Trophoblast cell (in vitro differentiated cells and primary cell): ENCODE results near the gene DPP6.

Experiments used
- DNase-seq, 2 donors: peaks; one replicate each; pipeline ENCODE4 v3.0.0-alpha.2; 2016
- H2AFZ ChIP-seq: 2 replicates; pipeline ENCODE4 v1.6.1; 2013; ENCODE audit warnings: low read length, moderate library complexity, mild to moderate bottlenecking; ENCODE audit not compliant: insufficient read depth, poor library complexity
- H2AK5ac ChIP-seq: 2 replicates; pipeline ENCODE4 v1.6.1; 2013; ENCODE audit warnings: mild to moderate bottlenecking, low read length
- H2BK120ac ChIP-seq: 2 replicates; pipeline ENCODE4 v1.6.1; 2013; ENCODE audit warnings: low read length, mild to moderate bottlenecking, moderate library complexity; ENCODE audit not compliant: insufficient read depth, poor library complexity
- H2BK12ac ChIP-seq: 2 replicates; pipeline ENCODE4 v1.6.1; 2013; ENCODE audit warnings: mild to moderate bottlenecking, low read length, moderate library complexity
- H2BK5ac ChIP-seq: 2 replicates; pipeline ENCODE4 v1.6.1; 2013; ENCODE audit warnings: low read length, low read depth, moderate library complexity, mild to moderate bottlenecking; ENCODE audit not compliant: poor library complexity
- H3K14ac ChIP-seq: 2 replicates; pipeline ENCODE4 v1.6.1; 2013; ENCODE audit warnings: mild to moderate bottlenecking, low read length
- H3K18ac ChIP-seq: 2 replicates; pipeline ENCODE4 v1.6.1; 2013; ENCODE audit warnings: mild to moderate bottlenecking, low read length
- H3K23ac ChIP-seq: 2 replicates; pipeline ENCODE4 v1.6.1; 2013; ENCODE audit warnings: low read length
- H3K27ac ChIP-seq: 2 replicates; pipeline ENCODE4 v1.5.1; 2013; ENCODE audit warnings: low read depth, mild to moderate bottlenecking, inconsistent platforms, low read length, moderate library complexity
- H3K27me3 ChIP-seq: 2 replicates; pipeline ENCODE4 v1.6.1; 2013; ENCODE audit warnings: inconsistent platforms, mild to moderate bottlenecking, low read length, moderate library complexity; ENCODE audit not compliant: insufficient read depth
- H3K36me3 ChIP-seq, 2 experiments: 1 replicate in 1 of 2; 2 replicates in 1 of 2; pipeline ENCODE4 v1.6.1; 2013; ENCODE audit warnings: low read length in 2 of 2, mild to moderate bottlenecking in 2 of 2, moderate library complexity in 1 of 2; ENCODE audit not compliant: insufficient read depth in 2 of 2, control insufficient read depth in 1 of 2
- H3K4ac ChIP-seq: 2 replicates; pipeline ENCODE4 v1.6.1; 2013; ENCODE audit warnings: low read depth, mild to moderate bottlenecking, low read length, moderate library complexity
- H3K4me1 ChIP-seq, 2 experiments: 1 replicate in 1 of 2; 2 replicates in 1 of 2; pipeline ENCODE4 v1.6.1; 2013; ENCODE audit warnings: low read length in 2 of 2, mild to moderate bottlenecking in 2 of 2, moderate library complexity in 1 of 2; ENCODE audit not compliant: insufficient read depth in 2 of 2, control insufficient read depth in 1 of 2
- H3K4me2 ChIP-seq: 2 replicates; pipeline ENCODE4 v1.6.1; 2013; ENCODE audit warnings: inconsistent platforms, mild to moderate bottlenecking, low read length, moderate library complexity
- H3K4me3 ChIP-seq: 2 replicates; pipeline ENCODE4 v1.5.1; 2013; ENCODE audit warnings: mild to moderate bottlenecking, low read depth, low read length, inconsistent platforms
- H3K79me1 ChIP-seq: one replicate; pipeline ENCODE4 v1.6.1; 2013; ENCODE audit warnings: low read length
- H3K79me2 ChIP-seq: 2 replicates; pipeline ENCODE4 v1.6.1; 2013; ENCODE audit warnings: low read length, mild to moderate bottlenecking; ENCODE audit not compliant: control insufficient read depth, insufficient read depth, poor library complexity
- H3K9ac ChIP-seq: 2 replicates; pipeline ENCODE4 v1.6.1; 2013; ENCODE audit warnings: mild to moderate bottlenecking, low read length
- H3K9me3 ChIP-seq: 2 replicates; pipeline ENCODE4 v1.6.1; 2013; ENCODE audit warnings: low read depth, mild to moderate bottlenecking, control low read depth, inconsistent platforms, low read length; ENCODE audit not compliant: insufficient read depth
- H4K12ac ChIP-seq: 2 replicates; pipeline ENCODE4 v1.6.1; 2013; ENCODE audit warnings: low read depth, mild to moderate bottlenecking, low read length, moderate library complexity
- H4K8ac ChIP-seq: 2 replicates; pipeline ENCODE4 v1.6.1; 2013; ENCODE audit warnings: low read depth, mild to moderate bottlenecking, low read length, moderate library complexity
- H4K91ac ChIP-seq: one replicate; pipeline ENCODE4 v1.6.1; 2013; ENCODE audit warnings: low read depth, mild to moderate bottlenecking, low read length, moderate library complexity
- WGBS: extraction: QIAGEN DNeasy Blood & Tissue Kit; methylation state at CpG from one replicate; pipeline ENCODE4 v1.1.7; 2013; ENCODE audit warnings: missing lambda C conversion rate; ENCODE audit not compliant: insufficient read length, insufficient coverage; ENCODE audit errors: extremely low coverage; 5-methylcytosine and 5-hydroxymethylcytosine counted together

DPP6 gene

DNA sequence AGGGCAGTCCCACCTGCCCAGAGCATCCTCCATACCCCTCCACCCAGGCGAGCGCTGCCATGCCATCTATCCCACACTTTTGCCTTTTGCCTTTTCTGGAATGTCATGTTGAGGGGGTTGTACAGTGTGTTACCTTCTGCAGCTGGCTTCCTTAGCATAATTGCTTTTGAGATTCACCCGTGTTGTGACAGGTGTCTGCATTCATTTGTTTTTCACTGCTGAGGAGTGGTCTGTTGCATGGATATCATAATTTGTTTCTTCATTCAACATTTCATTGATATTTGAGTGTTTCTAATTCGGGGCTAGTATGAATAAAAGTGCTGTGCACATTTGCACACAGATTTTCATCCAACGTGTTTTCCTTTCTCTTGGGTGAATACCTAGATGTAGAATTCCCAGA, 596.8 kb downstream of the DPP6 start:
- no peak overlapping the region for H2BK12ac ChIP-seq
- WGBS = no CpG with 5 or more reads among the region's 5 CpGs
- H3K79me2 ChIP-seq = no peaks in the 10 kb centered on the region
- H3K4me2 ChIP-seq = no peak overlapping the region
- no peaks in the 10 kb centered on the region for H3K4me1 ChIP-seq
- no peak overlapping the region for H3K4me3 ChIP-seq
- H3K9me3 ChIP-seq = peaks cover 6% of the 10 kb centered on the region
- no peak overlapping the region for H3K14ac ChIP-seq
- no peak overlapping the region for H2BK120ac ChIP-seq
- H2AK5ac ChIP-seq = no peak overlapping the region
- no peak overlapping the region for H4K91ac ChIP-seq
- H3K9ac ChIP-seq = no peak overlapping the region
- H4K12ac ChIP-seq = no peak overlapping the region
- no peak overlapping the region for H3K4ac ChIP-seq
- no peaks in the 10 kb centered on the region for H3K36me3 ChIP-seq
- no peak overlapping the region for H4K8ac ChIP-seq
- DNase-seq = no peak
- no peak overlapping the region for H2BK5ac ChIP-seq
- H3K27ac ChIP-seq = no peak overlapping the region
- H3K18ac ChIP-seq = no peak overlapping the region
- H3K23ac ChIP-seq = no peak overlapping the region
- no peak overlapping the region for H2AFZ ChIP-seq
- H3K27me3 ChIP-seq = no peaks in the 10 kb centered on the region
- H3K79me1 ChIP-seq = no peaks in the 10 kb centered on the region

DNA sequence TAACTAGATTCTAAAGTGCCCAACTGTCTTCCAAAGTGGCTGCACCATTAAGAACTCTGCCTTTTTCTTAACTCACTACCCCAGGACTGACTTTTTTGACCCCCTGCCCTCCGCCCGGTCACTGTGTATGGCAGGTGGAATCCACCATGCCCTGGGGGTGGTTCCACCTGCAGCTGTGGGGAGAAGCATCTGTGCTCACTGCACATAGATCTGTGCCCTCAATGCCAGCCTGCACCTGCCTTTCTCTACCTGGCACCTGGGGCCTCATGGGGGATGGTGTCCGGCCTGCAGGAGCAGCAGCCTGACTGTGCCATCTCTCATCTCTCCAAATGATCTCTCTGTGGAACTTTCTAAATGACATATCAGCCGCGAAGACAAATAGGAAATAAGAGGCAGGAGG, 597.2 kb downstream of the DPP6 start:
- no peak for DNase-seq
- Histone ChIP-seq H2BK12ac (no peak overlapping the region), H3K14ac (no peak overlapping the region), H3K4me2 (no peak overlapping the region), H4K8ac (no peak overlapping the region), H3K27ac (no peak overlapping the region), H3K9ac (no peak overlapping the region), H3K4ac (no peak overlapping the region), H4K12ac (no peak overlapping the region), H3K9me3 (peaks cover 6% of the 10 kb centered on the region), H2AFZ (no peak overlapping the region), H3K36me3 (no peaks in the 10 kb centered on the region), H3K23ac (no peak overlapping the region), H3K79me1 (no peaks in the 10 kb centered on the region), H3K4me3 (no peak overlapping the region), H4K91ac (no peak overlapping the region), H2AK5ac (no peak overlapping the region), H2BK5ac (no peak overlapping the region), H3K18ac (no peak overlapping the region), H2BK120ac (no peak overlapping the region), H3K79me2 (no peaks in the 10 kb centered on the region), H3K4me1 (no peaks in the 10 kb centered on the region), H3K27me3 (no peaks in the 10 kb centered on the region)
- no CpG with 5 or more reads among the region's 5 CpGs for WGBS

DNA sequence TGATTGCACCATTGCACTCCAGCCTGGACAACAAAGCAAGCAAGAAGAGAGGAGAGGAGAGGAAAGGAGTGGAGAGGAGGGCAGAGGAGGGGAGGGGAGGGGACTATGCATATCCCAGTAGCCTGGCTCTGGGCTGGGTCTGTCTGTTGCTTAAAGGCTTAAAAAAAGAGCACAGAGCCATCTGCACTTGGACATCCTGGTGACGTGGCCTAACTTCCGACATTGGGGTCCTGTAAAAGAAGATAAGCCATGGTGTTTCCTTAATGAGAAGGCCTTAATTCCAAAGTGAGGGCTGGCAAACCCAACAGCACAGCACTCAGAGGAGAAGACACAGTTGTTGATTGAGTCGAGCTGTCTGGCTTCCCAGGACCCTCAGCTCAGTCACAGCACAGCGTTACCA, 598.1 kb downstream of the DPP6 start:
- H3K79me1 ChIP-seq = no peaks in the 10 kb centered on the region
- H3K4me1 ChIP-seq = no peaks in the 10 kb centered on the region
- H3K27me3 ChIP-seq = no peaks in the 10 kb centered on the region
- no peak overlapping the region for H3K14ac ChIP-seq
- no peak overlapping the region for H3K4me3 ChIP-seq
- H2BK12ac ChIP-seq = no peak overlapping the region
- H3K9me3 ChIP-seq = peaks cover 6% of the 10 kb centered on the region
- no peaks in the 10 kb centered on the region for H3K36me3 ChIP-seq
- H2AK5ac ChIP-seq = no peak overlapping the region
- H3K27ac ChIP-seq = no peak overlapping the region
- no peak overlapping the region for H3K9ac ChIP-seq
- no peak overlapping the region for H4K8ac ChIP-seq
- no peak overlapping the region for H2BK5ac ChIP-seq
- H3K4me2 ChIP-seq = no peak overlapping the region
- DNase-seq = no peak
- no peak overlapping the region for H3K18ac ChIP-seq
- no CpG with 5 or more reads among the region's 4 CpGs for WGBS
- H2BK120ac ChIP-seq = no peak overlapping the region
- no peak overlapping the region for H3K4ac ChIP-seq
- H4K91ac ChIP-seq = no peak overlapping the region
- H2AFZ ChIP-seq = no peak overlapping the region
- H4K12ac ChIP-seq = no peak overlapping the region
- H3K79me2 ChIP-seq = no peaks in the 10 kb centered on the region
- H3K23ac ChIP-seq = no peak overlapping the region

DNA sequence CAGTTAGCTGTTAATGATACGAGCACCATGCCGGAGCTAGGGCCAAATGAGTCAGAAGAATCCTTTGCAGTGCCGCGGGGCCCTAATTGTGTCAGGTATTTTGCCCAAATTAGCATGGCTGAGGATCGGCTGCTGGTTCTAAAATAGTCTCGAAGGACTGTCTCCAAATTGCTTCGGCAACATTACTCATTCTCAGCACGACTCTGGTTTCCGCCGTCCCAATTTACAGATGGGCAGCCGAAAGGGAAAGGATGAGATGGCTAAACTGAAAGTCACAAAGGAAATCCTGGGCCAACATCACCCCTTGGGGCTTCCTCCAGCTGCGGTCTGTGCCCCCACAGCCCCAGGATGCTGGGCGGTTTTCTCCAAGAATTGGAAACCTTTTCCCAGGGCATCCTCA, 599.3 kb downstream of the DPP6 start:
- Histone ChIP-seq H3K9me3 (peaks cover 10% of the 10 kb centered on the region), H3K18ac (no peak overlapping the region), H2AK5ac (no peak overlapping the region), H2BK120ac (no peak overlapping the region), H3K36me3 (no peaks in the 10 kb centered on the region), H3K79me1 (no peaks in the 10 kb centered on the region), H3K27me3 (no peaks in the 10 kb centered on the region), H3K14ac (no peak overlapping the region), H4K12ac (no peak overlapping the region), H2BK5ac (no peak overlapping the region), H3K9ac (no peak overlapping the region), H3K4me3 (no peak overlapping the region), H3K23ac (no peak overlapping the region), H3K4me1 (no peaks in the 10 kb centered on the region), H2AFZ (no peak overlapping the region), H4K91ac (no peak overlapping the region), H3K79me2 (no peaks in the 10 kb centered on the region), H3K27ac (no peak overlapping the region), H2BK12ac (no peak overlapping the region), H4K8ac (no peak overlapping the region), H3K4me2 (no peak overlapping the region), H3K4ac (no peak overlapping the region)
- no peak for DNase-seq
- WGBS = no CpG with 5 or more reads among the region's 13 CpGs
